Esophagus muscularis mucosa (tissue), 4 donors: ENCODE data around the gene TMEM259. TPM values are rescaled to one million over a fixed set of nuclear protein-coding genes. Genes with fewer than 3 reads are reported as not detected.

Experiments
- DNase-seq: peaks from one replicate; pipeline ENCODE4 v3.0.0-alpha.2; 2017; ENCODE audit errors: extremely low spot score
- H3K27ac ChIP-seq, 4 donors: fragments of 200-600 bp; sonication (generic); replicated peaks in 1 of 4; 1 replicate in 3 of 4; 2 replicates in 1 of 4; pipeline ENCODE4 v1.5.1; 2016 to 2019; ENCODE audit warnings: mild to moderate bottlenecking in 1 of 4
- H3K27me3 ChIP-seq, 4 donors: fragments of 200-600 bp; sonication (generic); one replicate each; pipeline versions ENCODE4 v1.5.1 to v1.6.0; 2016 to 2019
- H3K36me3 ChIP-seq, 4 donors: fragments of 200-600 bp; sonication (generic); one replicate each; pipeline ENCODE4 v1.5.1; 2016 to 2019
- H3K4me1 ChIP-seq, 4 donors: fragments of 200-600 bp; sonication (generic); one replicate each; pipeline ENCODE4 v1.5.1; 2016 to 2019
- H3K4me3 ChIP-seq, 4 donors: fragments of 200-600 bp; sonication (generic); 1 replicate in 2 of 4; 2 replicates in 2 of 4; pipeline ENCODE4 v1.5.1; 2016 to 2019; ENCODE audit warnings: mild to moderate bottlenecking in 4 of 4, moderate library complexity in 1 of 4
- H3K9me3 ChIP-seq, 4 donors: fragments of 200-600 bp; sonication (generic); 1 replicate in 3 of 4; 2 replicates in 1 of 4; pipeline ENCODE4 v1.5.1; 2016 to 2019
- CTCF ChIP-seq, 3 experiments: fragments of 200-600 bp in 2 of 3; fragments of 450-650 bp in 1 of 3; sonication (generic) in 2 of 3; IDR thresholded peaks; one replicate each; pipeline ENCODE4 v1.5.1; 2017 to 2019; ENCODE audit warnings: antibody characterized with exemption in 3 of 3, mild to moderate bottlenecking in 2 of 3, moderate library complexity in 1 of 3
- EP300 ChIP-seq: sonication (generic); formaldehyde crosslinking; IDR thresholded peaks from one replicate; pipeline ENCODE4 v1.6.1; 2017; ENCODE audit warnings: antibody characterized with exemption
- POLR2A ChIP-seq: fragments of 450-650 bp; IDR thresholded peaks from one replicate; pipeline ENCODE4 v1.6.1; 2017; ENCODE audit warnings: antibody characterized with exemption, moderate library complexity, mild to moderate bottlenecking, low read depth
- POLR2AphosphoS5 ChIP-seq, 2 donors: sonication (generic); formaldehyde crosslinking; IDR thresholded peaks; one replicate each; pipeline ENCODE4 v1.6.1; 2017; ENCODE audit warnings: antibody characterized with exemption in 2 of 2
- WGBS: methylation state at CpG from one replicate; pipeline ENCODE4 v1.1.5; 2018; 5-methylcytosine and 5-hydroxymethylcytosine counted together
- intact Hi-C: fragments of 100-400 bp; cut with DNase I; formaldehyde crosslinking; loops from one replicate; pipeline ENCODE4 v1.15.1; 2023
- total RNA-seq, 4 donors: library from RNA; depleted of rRNA; stranded (reverse); fragments of >200 nt; gene quantifications; one replicate each; pipeline versions ENCODE4 v1.1.0 to v1.2.1, GENCODE V29; 2016

Gene TMEM259
- total RNA-seq, 4 donors from 2014 or later = 129 to 187 (median 160) TPM

- Histone ChIP-seq H3K27me3 (peaks cover 0 to 11% (median 0%) of the 10 kb centered on the region in 4 donors), H3K36me3 (peaks cover 0 to 13% (median 4%) of the 10 kb centered on the region in 4 donors), H3K9me3 (no peaks in the 10 kb centered on the region), H3K4me1 (peaks cover 23 to 51% (median 34%) of the 10 kb centered on the region in 4 donors), H3K4me3 (no peak overlapping the region), H3K27ac (no peak overlapping the region)
- WGBS = 87% methylated on average over 9 of the region's 23 CpGs
- TF ChIP-seq EP300 (no peak), CTCF (IDR thresholded peaks at IDR 0.05) (no peak), POLR2AphosphoS5 (IDR thresholded peaks at IDR 0.05) (no peak), POLR2A (no peak)
- intact Hi-C loops = loop anchor here (5.0 kb wide), 1 partner anchor 49 kb away; no protein-coding TSS in a partner anchor
- no peak for DNase-seq
These were observed 22.0 kb upstream of the TMEM259 start for GRCh38 chr19:1042689-1043511.

- peaks cover 23 to 50% (median 34%) of the 10 kb centered on the region in 4 donors for H3K4me1 ChIP-seq
- no peak for DNase-seq
- H3K27me3 ChIP-seq = peaks cover 0 to 11% (median 0%) of the 10 kb centered on the region in 4 donors
- intact Hi-C loops = loop anchor here (5.0 kb wide), 1 partner anchor 50 kb away; no protein-coding TSS in a partner anchor
- H3K9me3 ChIP-seq = no peaks in the 10 kb centered on the region
- peak overlapping the region in 2 of 4 donors; percentile 12 to 61 for H3K4me3 ChIP-seq
- no peak overlapping the region for H3K27ac ChIP-seq
- no peak for TF ChIP-seq CTCF (IDR thresholded peaks at IDR 0.05)
- TF ChIP-seq POLR2A = no peak
- no peak for TF ChIP-seq POLR2AphosphoS5 (IDR thresholded peaks at IDR 0.05)
- TF ChIP-seq EP300 = no peak
- peaks cover 5 to 19% (median 11%) of the 10 kb centered on the region in 4 donors for H3K36me3 ChIP-seq
- 70% methylated on average over 26 of the region's 43 CpGs for WGBS
These were observed 21.1 kb upstream of the TMEM259 start for GRCh38 chr19:1041835-1042685.

GRCh38 chr19:1041272-1041834 is 20.4 kb upstream of the TMEM259 start:
- intact Hi-C loops = loop anchor here (5.0 kb wide), 1 partner anchor 51 kb away; no protein-coding TSS in a partner anchor
- H3K4me3 ChIP-seq = peak overlapping the region; percentile 56 to 61 (median 58)
- no peak for DNase-seq
- WGBS = 49% methylated on average over 19 of the region's 26 CpGs
- no peaks in the 10 kb centered on the region for H3K9me3 ChIP-seq
- peaks cover 23 to 47% (median 34%) of the 10 kb centered on the region in 4 donors for H3K4me1 ChIP-seq
- TF ChIP-seq POLR2A = no peak
- H3K27ac ChIP-seq = peak overlapping the region in 2 of 4 donors; percentile 4 to 32
- peaks cover 0 to 11% (median 0%) of the 10 kb centered on the region in 4 donors for H3K27me3 ChIP-seq
- peaks cover 12 to 21% (median 17%) of the 10 kb centered on the region in 4 donors for H3K36me3 ChIP-seq

GRCh38 chr19:1040476-1041271 is 19.8 kb upstream of the TMEM259 start:
- Histone ChIP-seq H3K36me3 (peaks cover 13 to 28% (median 23%) of the 10 kb centered on the region in 4 donors), H3K4me3 (peak overlapping the region; percentile 56 to 61 (median 58)), H3K9me3 (no peaks in the 10 kb centered on the region), H3K27me3 (peaks cover 0 to 11% (median 0%) of the 10 kb centered on the region in 4 donors), H3K4me1 (peaks cover 23 to 47% (median 34%) of the 10 kb centered on the region in 4 donors), H3K27ac (peak overlapping the region; percentile 32 to 71 (median 54))
- TF ChIP-seq CTCF (IDR thresholded peaks at IDR 0.05) (no peak), EP300 (no peak), POLR2A (no peak), POLR2AphosphoS5 (IDR thresholded peaks at IDR 0.05) (peak in 1 of 2 donors; percentile 42)
- intact Hi-C loops = loop anchor here (5.0 kb wide), 1 partner anchor 52 kb away; no protein-coding TSS in a partner anchor
- peak; percentile 95 for DNase-seq
- 4% methylated on average over 22 of the region's 27 CpGs for WGBS
